ENCODE data around the gene TNRC18. TPM values are rescaled to one million over a fixed set of nuclear protein-coding genes. Genes with fewer than 3 reads are reported as not detected.
"Not testable (repeated sequence)": the region's sequence is repeated elsewhere in the genome, so short reads cannot be mapped to it uniquely, and the experiment has no call there.

Gene TNRC18
- total RNA-seq, 1 experiment from 2014 or later: 31.5 TPM

DNA sequence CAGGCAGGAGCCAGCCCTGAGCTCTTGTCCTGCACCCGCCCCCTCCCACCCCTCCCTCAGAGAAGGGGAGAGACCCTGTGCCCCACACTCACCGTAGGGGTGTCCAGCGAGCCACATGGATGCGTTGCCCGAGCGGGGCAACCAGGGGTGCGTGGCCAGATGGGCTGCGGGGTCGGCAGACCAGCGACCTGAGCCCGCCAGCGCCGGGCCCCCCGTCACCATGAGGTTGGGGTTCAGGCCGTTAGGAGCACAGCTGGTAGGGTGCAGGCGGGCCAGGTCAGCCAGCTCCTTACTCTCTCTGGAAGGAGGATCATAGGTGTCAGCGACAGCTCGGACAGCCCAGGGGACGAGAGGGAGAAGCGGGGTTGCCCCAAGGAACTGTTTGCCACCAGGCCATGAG lies 46.4 kb downstream of the TNRC18 start:
- DNase-seq (ENCODE audit: low read depth): no peak

DNA sequence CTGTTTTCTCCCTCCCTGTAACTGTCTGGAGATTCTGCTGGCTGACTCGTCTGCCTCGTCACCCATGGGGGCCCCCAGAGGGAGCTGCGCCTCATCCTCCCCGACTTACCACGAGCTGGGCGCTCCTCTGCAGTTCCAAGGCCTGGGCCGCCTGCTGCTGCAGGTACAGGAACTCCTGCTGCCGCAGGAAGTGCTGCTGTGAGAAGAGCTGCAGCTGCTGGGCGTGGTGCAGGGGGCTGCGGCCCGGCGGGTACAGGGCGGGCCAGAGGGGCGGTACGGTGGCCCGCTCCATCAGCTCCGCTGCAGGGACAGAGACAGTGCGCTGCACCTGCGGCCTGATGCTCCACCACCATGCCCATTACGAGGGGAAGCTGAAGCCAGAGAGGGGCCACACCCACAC lies 47.7 kb downstream of the TNRC18 start:
- no peak for DNase-seq (ENCODE audit: low read depth)

DNA sequence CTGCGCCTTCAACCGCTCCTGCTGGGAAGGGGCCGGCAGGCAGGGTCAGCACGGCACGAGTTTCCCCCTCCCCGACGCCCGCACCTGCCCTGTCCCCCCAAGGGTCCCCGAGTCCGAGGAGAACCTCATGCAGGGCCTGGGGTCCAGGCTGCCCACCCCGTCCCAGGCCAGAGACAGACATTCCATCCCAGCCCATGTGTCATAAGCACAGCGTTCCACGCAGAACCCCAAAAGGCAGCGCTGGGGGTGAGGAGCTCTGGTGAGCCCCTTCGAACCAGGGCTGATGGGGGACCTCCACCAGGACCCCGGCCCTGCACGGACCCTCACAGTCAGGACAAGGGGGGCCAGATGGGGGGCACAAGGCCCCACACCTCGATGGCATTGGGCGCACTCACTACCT lies 49.2 kb downstream of the TNRC18 start:
- DNase-seq (ENCODE audit: low read depth): no peak

DNA sequence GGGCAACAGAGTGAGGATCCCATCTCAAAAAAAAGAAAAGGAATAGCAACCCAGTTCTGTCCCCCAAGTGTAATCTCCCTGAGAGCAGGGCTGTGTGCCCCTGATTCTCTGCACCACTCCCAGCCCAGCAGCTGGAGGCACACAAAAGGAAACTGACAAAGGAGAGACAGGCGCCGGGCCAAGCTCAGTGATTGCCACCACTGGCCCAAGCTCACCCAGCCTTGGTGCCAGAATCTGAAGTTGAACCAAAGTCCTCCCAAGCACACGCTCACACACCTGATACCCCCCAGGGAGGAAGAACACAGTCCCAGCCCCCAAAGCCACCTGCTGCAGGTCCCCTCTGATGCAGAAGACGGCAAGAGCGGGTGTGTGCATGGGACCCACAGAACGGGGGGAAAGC lies 50.3 kb downstream of the TNRC18 start:
- no peak for DNase-seq (ENCODE audit: low read depth)

DNA sequence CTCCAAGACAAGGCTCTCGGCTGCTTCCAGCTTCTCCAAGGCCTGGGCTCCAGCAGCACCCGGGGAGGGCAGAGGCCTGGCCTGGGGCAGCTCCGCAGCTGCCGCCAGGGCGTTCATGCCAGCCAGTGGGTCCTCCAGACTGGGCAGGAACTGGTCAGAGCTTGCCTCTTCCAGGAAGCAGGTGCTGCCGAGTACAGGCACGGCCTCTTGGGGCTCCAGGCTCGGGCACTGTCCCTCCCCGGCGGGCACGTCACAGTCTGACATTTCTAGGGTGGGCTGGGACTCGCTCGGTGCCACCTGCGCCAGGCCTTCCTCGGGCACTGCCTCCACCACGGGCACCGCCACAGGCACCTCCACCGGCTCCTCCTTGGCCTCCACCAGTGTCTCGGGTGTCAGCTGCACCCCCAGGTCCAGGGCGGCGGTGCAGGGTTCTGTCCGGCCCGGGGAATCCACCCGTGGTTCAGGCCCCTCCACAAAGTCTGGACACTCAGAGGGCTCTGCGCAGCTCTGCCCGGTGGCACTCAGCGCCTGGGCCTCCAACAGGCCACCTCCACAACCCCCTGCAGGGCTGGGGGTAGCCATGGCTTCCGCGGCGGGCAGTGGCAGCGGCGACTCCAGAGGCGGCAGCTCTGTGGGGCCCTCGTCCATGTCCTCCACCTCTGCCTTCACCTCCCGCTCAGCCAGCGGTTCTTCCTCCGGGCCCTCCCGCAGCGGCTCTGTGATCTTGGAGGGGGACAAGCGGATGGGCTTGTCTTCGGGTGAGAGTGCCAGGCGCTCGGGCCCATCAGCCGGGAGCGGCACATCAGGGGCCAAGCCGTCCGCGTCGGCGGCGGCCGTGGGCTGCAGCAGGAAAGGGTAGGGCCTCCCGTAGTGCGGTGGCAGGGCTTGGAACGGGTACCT lies 52.9 kb downstream of the TNRC18 start:
- DNase-seq (ENCODE audit: low read depth): no peak

DNA sequence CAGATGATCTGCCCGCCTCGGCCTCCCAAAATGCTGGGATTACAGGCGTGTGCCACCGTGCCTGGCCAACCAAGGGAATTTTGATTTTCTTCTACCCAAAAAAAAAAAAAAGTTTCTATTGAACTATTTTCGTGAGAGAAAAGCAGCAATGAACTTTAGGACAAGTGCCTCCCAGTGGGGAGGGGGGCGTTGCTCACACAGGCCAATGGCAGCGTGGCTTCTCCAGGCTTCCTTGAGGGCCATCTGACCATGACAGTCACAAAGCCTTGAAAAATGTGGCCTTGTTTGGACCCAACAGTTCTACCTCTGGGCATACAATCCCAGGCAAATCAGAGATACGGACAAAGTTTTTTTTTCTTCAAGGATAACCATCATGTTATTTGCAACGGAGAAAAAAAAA lies 56.0 kb downstream of the TNRC18 start:
- no peak for DNase-seq (ENCODE audit: low read depth)

DNA sequence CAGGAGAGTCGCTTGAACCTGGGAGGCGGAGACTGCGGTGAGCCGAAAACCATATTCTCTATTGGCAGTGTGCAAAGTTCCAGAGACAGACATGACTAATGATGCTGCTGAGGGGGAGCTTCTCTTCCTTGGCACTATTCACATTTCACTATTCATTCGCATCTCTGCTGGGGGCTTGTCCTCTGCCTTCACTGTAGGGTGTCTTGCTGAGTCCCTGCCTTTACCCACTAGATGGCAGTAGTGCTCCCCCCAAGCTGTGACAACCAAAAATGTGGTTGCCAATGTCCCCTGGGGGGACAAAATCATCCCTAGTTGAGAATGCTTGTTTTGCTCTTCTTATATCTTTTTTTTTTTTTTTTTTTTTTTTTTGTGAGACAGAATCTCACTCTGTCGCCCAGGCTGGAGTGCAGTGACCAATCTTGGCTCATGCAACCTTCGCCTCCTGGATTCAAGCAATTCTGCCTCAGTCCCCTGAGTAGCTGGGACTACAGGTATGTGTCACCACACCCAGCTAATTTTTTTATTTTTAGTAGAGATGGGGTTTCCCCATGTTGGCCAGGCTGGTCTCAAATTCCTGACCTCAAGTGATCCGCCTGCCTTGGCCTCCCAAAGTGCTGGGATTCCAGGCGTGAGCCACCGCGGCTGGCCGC lies 57.5 kb downstream of the TNRC18 start:
- DNase-seq (ENCODE audit: low read depth): peak; percentile 81

DNA sequence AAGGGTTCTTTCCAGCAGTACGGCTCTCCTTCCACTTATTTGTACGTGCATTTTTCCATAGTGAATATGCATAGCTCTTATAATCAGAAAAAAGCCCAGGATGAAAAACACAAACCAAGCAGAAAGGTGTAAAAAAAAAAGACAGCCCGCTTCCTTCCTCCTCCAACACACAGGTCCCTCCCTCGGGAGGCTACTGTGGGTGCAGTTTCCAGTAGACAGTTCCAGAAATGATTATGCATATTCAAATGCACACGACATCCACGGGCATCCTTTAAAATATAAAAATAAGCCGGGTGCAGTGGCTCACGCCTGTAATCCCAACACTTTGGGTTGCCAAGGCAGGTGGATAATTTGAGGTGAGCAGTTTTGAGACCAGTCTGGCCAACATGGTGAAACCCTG lies 59.9 kb downstream of the TNRC18 start:
- no peak for DNase-seq (ENCODE audit: low read depth)

DNA sequence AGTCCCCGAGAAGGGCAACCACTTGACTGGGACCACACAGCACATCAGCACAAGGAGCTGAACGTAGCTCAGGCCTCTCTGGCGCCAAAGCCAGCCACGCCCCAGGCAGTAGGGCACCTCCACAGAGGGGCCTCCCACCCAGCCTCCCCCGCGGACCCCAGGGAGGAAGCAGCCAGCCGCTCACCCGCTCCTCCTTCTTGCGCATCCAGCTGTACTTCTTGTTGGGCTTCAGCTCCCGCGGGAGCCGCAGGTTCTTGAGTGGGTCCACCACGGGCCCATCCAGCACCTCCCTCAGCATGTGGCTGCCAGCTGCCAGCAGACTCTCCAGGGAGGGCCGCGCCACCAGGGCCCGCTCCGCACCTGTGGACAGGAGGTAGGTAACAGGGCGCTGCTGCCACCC lies 61.2 kb downstream of the TNRC18 start:
- DNase-seq (ENCODE audit: low read depth): no peak

DNA sequence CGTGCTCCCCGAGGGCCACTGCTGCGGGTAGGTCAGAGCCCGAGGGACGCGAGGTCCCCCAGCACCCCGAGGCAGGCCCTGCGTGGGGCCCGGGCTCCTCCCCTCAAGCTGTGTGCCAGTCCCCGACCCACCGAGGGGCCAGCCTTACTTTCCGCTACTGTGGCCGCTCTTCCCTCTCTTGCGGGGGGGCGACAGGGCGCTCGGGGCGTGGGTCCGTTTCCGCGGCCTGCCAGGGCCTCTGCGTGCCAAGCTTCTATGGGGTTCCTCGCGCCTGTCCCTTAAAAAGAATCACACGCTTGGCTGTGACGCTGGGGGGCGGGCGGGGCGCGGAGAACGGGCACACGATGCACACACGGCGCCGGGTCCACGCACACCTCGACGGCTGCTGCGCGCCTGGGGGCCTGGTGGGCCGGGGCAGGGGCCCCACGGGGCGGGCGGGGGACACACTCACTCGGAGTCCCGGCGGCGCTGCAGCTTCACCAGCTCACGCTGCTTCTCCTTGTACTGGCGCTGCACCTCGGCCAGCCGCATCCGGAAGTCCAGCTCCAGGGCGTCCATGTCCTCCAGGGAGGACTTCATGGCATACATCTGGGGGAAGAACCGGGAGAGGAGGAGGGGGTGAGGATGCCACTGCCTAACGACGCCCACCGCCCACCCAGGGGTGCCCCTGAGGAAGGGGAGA lies 62.0 kb downstream of the TNRC18 start:
- DNase-seq (ENCODE audit: low read depth): no peak

DNA sequence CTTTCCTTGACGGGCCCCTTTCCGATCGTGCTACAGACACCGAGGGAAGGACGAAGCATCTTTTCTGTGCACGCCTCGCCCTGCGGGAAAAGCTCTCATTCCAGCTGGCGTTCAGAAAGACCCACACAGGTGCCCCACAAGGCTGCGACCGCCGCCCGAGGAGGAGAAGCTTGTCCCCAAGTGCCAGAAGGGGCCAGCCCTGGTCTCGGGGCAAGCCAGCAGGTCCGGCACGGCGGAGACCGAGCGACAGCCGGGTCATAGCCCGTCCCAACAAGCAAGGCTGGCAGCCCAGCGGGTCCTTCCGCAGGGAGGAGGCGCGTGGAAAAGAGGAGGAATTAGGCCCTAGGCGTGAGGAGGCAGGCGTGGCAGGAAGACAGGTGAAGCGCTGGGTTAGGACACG lies 62.7 kb downstream of the TNRC18 start:
- DNase-seq (ENCODE audit: low read depth): no peak

DNA sequence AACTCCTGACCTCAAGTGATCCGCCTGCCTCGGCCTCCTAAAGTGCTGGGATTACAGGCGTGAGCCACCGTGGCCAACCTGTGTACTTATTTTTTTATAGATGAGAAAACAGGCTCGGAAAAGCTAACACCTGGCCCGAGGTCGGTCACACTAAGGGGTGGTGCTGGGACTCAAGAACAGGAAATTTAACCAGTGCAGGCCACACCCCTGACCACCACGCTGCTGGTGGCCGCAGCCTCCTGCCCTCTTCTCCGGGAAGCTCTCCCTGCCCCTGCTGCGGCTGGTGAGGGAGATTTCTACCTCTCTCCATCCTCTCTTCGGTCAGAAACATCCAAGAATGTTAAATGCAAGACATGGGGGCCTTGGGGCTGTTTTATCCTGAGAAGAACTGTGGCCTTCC lies 63.2 kb downstream of the TNRC18 start:
- no peak for DNase-seq (ENCODE audit: low read depth)

DNA sequence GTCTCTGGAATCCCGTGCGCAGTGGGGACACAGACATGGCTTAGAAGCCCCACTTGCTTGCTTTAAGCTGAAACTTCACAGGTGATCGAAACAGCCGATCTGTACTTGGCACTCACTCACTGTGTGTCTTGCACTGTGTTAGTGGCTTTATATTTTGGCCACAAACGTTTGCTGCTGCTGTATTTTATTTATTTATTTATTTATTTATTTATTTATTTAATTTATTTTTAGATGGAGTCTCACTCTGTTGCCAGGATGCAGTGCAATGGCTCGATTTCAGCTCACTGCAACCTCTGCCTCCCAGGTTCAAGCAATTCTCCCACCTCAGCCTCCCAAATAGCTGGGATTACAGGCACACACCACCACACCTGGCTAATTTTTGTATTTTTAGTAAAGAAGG lies 63.6 kb downstream of the TNRC18 start:
- DNase-seq (ENCODE audit: low read depth): not testable (repeated sequence)

DNA sequence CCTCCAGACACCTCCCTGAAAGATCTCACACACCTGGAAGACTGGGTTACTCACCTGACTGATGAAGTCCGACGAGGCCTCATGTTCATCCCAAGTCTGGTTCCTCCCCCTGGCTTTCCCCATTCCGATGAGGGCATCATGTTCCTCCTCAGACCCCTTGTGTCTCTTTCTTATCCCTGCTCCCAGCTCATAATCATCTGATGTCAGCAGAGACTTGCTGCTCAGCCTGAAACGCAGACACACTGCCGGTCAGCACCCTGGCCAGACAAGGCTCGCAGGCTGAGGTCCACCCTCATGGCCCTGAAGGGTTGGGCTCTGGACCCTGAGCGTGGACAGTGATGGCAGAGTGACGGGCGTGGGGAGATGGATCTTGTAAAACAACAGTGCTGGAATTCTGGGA lies 64.3 kb downstream of the TNRC18 start:
- no peak for DNase-seq (ENCODE audit: low read depth)

DNA sequence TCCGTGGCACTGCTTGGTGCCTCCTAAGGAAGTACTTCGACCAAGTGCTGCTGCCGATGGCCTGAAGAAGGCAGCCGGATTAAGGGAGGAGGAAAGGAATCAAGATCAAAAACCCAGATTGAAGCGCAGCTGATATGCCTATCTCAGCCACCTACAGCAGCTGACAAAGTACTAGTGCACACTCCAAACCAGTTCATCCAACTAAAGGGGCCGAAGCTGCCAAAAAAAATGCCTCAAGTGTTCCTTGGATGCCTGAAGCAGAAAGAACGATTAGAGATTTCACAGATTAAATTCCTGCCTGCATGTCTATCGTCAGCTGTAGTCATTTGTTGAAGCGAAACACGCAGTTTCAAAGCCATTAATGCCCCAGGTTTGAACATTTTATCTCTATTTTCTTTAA lies 65.7 kb downstream of the TNRC18 start:
- no peak for DNase-seq (ENCODE audit: low read depth)

DNA sequence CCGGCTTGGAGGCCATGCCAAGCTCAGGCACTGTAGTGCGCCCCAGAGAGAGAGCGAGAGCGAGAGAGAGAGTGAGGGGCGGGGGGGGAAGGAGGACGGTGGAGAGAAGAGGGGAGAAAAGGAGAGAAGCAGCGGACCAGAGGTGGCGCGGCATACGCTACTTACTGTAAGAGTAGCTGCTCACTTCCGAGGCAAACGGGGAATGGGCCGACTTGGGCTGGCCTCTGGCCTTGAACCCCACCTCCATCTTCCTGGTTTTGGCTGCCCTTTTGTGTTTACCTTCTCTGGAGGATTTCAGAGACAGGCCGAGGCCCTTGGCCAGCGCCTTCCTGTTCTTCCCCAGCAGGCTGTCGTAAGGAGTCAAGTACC lies 66.9 kb downstream of the TNRC18 start:
- no peak for DNase-seq (ENCODE audit: low read depth)

DNA sequence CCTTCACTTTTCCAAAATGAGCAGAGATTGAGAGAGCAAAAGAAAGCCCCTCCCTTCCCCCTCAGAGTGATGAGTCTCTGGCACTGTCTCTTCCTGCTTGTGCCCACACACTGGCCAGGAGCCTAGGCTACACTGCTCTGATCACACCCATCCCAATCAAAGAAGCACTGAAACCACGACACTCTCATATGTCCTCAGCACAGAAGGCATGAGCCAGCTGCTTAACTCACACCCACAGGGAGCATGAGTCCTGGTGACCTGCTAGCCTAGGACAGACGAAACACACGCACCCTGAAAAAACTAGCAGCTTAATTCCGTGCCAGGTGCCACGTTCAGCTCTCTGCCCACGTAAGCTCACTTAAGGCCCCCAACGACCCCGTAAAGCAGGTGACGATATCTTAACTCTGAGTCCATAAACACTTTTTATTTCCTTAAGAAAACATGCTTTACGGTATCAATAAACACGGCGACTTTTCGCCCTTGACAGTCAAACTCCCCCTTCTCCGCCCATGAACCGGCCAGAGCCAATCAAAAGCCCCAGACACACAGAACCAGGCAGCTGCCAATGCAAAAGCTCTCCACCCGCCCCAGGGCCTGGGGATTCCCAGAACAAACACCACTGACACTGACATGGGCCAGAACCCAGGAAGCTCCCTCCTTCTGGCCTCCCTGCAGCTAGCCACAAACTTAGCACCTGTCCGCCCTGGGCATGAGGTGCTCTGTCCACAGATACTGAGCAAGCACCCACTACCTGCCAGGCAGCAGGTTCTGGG lies 69.0 kb downstream of the TNRC18 start:
- DNase-seq (ENCODE audit: low read depth): no peak

DNA sequence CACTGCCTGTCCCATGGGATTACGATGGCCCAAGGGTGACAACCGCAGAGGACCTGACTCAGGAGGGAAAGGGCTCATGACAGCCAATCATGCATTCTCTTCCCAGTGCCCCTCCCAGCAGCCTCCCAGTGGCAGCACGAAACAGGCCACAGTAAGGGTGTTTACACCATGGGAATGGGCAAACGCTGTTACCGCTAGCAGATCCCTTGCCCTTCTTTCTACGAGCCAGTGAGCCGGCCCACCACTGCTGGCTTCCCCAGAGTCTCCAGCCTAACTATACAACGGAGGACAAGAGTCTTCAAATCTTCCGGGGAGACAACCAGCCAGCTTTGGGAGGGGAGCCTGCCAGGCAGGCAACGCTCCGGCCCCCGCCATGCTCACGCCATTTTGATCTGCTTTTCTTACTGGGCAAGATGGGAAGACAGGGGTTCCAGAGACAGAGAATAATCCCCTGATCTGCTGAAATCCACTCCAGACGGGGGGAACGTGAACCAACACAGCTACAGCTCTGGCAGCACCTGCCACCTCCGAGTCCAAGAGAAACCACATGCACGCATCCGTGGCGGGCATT lies 71.1 kb downstream of the TNRC18 start:
- DNase-seq (ENCODE audit: low read depth): no peak

DNA sequence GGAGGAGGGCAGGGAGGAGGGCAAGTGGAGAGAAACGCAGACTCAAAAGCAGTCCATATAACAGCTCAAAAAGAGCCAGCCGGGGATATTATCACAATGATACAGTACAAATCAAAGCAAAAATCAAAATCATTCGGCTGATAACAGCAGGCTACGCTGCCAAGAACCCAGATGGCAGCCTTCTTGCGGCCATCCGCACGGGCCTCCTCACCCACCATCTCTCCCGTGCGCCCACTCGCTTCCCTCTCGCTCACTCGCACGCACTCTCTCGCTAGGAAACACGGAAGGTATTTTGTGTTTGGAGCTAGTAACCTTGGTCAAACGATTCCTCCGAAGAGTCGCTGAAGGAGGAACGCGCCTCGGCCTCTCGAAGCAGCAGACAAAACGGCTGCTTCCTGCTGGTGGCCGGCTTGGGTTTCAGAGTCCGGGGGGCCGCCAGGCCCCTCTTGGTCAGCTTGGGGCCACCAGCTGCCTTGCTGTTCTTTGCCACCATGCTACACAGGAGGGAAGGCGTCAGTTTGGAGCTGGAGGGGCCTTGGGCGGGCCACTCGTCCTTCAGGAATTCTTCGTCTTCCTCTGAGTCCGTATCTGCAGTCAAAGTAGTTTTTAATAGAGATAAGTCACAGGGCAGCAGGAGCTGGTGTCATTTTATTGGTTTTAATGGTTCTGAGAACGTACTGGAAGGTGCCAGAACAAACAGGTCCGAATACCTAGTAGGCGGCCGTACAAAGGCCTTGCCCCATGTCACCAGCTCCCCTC lies 71.9 kb downstream of the TNRC18 start:
- no peak for DNase-seq (ENCODE audit: low read depth)

DNA sequence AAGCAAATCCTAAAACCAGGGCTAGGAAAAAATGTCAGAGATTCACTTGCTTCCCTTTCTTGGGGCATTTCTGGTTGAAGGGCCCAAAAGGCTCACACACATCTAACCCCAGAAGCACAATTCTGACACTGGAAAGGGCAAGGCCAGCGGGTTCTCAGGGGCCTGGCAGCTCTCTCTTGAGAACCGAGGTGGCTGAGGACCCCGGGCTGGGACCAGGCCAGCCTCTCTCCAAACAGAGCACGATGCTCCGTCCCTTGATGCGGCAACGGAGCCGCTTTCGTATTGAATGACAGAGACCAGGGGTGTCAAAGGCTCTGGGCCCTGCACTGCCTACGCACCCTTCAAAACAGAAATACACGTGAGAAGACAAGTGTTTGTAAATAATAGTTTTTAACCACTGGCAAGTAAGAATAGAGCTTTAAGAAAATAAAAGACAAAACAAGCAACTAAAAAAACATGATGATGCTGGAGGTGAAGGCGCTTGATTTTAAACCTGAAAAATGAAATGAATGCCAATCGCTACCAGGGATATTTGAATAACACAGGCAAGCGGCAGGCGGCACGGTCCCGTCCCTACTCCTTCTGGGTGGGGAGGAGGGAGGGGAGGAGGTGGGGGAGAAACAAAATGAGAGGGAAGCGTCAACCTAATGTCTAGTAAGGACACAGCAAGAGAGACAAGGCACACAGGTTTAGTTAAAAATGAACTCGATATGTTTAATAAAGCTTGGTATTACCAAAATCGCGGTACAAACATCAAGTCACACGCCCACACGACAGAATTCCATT lies 72.8 kb downstream of the TNRC18 start:
- DNase-seq (ENCODE audit: low read depth): no peak

All from Daoy (cell line).